ENCODE results near the gene DFFB. TPM values are rescaled to one million over a fixed set of nuclear protein-coding genes. Genes with fewer than 3 reads are reported as not detected.

The DFFB gene
- total RNA-seq, 1 donor from 2014 or later: 4.8 TPM

DNA sequence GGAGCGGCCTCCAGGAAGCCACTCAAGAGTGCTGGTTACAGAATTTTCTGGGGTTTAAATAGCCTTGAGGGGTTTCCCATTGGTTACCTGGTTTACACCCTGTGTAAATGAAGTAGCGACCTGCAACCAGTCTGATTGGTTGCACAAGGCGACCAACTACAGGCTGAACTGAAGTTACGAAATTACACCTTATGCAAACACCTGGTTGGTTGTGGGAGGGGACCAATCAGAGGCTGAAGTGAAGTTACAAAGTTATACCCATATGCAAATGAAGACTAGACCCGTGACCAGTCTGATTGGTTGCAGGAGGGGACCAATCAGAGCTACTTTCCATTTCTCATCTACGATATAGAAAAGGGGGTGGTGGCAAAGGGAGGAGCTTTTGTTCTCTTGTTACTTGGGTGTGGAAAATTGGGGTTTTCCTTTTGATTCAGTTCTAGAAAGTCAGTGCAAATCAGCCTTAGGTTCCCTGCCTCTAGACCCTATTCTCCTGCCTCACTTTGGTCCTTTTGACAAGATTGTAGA, 65.0 kb downstream of the DFFB start:
- H3K9me3 Mint-ChIP-seq: no peaks in the 10 kb centered on the region
- peaks cover 4% of the 10 kb centered on the region for H3K4me1 ChIP-seq
- H3F3A ChIP-seq (ENCODE audit: low read depth): no peaks in the 10 kb centered on the region
- no peak overlapping the region for H3K27ac Mint-ChIP-seq
- TF ChIP-seq EZH2 (IDR thresholded peaks at IDR 0.05) (no peak), EZH2phosphoT487 (IDR thresholded peaks at IDR 0.05) (no peak)
- TF ChIP-seq, protein P1, sequence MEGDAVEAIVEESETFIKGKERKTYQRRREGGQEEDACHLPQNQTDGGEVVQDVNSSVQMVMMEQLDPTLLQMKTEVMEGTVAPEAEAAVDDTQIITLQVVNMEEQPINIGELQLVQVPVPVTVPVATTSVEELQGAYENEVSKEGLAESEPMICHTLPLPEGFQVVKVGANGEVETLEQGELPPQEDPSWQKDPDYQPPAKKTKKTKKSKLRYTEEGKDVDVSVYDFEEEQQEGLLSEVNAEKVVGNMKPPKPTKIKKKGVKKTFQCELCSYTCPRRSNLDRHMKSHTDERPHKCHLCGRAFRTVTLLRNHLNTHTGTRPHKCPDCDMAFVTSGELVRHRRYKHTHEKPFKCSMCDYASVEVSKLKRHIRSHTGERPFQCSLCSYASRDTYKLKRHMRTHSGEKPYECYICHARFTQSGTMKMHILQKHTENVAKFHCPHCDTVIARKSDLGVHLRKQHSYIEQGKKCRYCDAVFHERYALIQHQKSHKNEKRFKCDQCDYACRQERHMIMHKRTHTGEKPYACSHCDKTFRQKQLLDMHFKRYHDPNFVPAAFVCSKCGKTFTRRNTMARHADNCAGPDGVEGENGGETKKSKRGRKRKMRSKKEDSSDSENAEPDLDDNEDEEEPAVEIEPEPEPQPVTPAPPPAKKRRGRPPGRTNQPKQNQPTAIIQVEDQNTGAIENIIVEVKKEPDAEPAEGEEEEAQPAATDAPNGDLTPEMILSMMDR (IDR thresholded peaks at IDR 0.05): no peak
- H3K4me3 Mint-ChIP-seq: no peak overlapping the region
- H3K9me3 ChIP-seq (ENCODE audit: low read depth): no peaks in the 10 kb centered on the region
- H2AFZ ChIP-seq (replicated peaks): no peak overlapping the region
- no peak overlapping the region for H3K4me3 ChIP-seq
- H3K4me2 ChIP-seq: no peak overlapping the region
- peaks cover 10% of the 10 kb centered on the region for H3K27me3 Mint-ChIP-seq (ENCODE audit: insufficient read depth, low read depth)
- no peak overlapping the region for H3K9ac ChIP-seq
- H3K27me3 ChIP-seq: no peaks in the 10 kb centered on the region
- H3K36me3 Mint-ChIP-seq: no peaks in the 10 kb centered on the region
- H3K36me3 ChIP-seq: no peaks in the 10 kb centered on the region
- H4K20me1 ChIP-seq (ENCODE audit: low read depth): no peaks in the 10 kb centered on the region
- peaks cover 16% of the 10 kb centered on the region for H3K4me1 Mint-ChIP-seq
- H3K79me2 ChIP-seq (ENCODE audit: low read depth): no peaks in the 10 kb centered on the region
- H3K27ac ChIP-seq: no peak overlapping the region
- DNase-seq (ENCODE audit: low spot score): no peak

GRCh38 chr1:3922851-3923250, 65.6 kb downstream of the DFFB start:
- Mint-ChIP-seq H3K9me3 (no peaks in the 10 kb centered on the region), H3K27me3 (ENCODE audit: insufficient read depth, low read depth) (peaks cover 13% of the 10 kb centered on the region), H3K36me3 (no peaks in the 10 kb centered on the region), H3K4me1 (peaks cover 16% of the 10 kb centered on the region), H3K27ac (no peak overlapping the region), H3K4me3 (no peak overlapping the region)
- no peaks in the 10 kb centered on the region for H4K20me1 ChIP-seq (ENCODE audit: low read depth)
- no peak overlapping the region for H3K4me3 ChIP-seq
- H3K4me2 ChIP-seq: no peak overlapping the region
- H3K79me2 ChIP-seq (ENCODE audit: low read depth): no peaks in the 10 kb centered on the region
- H3K4me1 ChIP-seq: peaks cover 4% of the 10 kb centered on the region
- no peaks in the 10 kb centered on the region for H3K9me3 ChIP-seq (ENCODE audit: low read depth)
- no peak overlapping the region for H3K9ac ChIP-seq
- no peak overlapping the region for H2AFZ ChIP-seq (replicated peaks)
- no peaks in the 10 kb centered on the region for H3K36me3 ChIP-seq
- no peak for DNase-seq (ENCODE audit: low spot score)
- no peaks in the 10 kb centered on the region for H3F3A ChIP-seq (ENCODE audit: low read depth)
- no peak overlapping the region for H3K27ac ChIP-seq
- no peak for TF ChIP-seq EZH2phosphoT487 (IDR thresholded peaks at IDR 0.05)
- TF ChIP-seq, protein P1 (IDR thresholded peaks at IDR 0.05): no peak
- TF ChIP-seq EZH2 (IDR thresholded peaks at IDR 0.05): no peak
- H3K27me3 ChIP-seq: no peaks in the 10 kb centered on the region

GRCh38 chr1:3923378-3924185, 66.3 kb downstream of the DFFB start:
- Histone ChIP-seq H3K36me3 (no peaks in the 10 kb centered on the region), H3K9ac (no peak overlapping the region)

More at GRCh38 chr1:3923378-3924185, 66.3 kb downstream of the DFFB start:
- DNase-seq (ENCODE audit: low spot score): no peak
- Mint-ChIP-seq H3K36me3 (no peaks in the 10 kb centered on the region), H3K27ac (peak overlapping the region; percentile 34), H3K4me1 (peaks cover 18% of the 10 kb centered on the region), H3K27me3 (ENCODE audit: insufficient read depth, low read depth) (peaks cover 17% of the 10 kb centered on the region), H3K9me3 (no peaks in the 10 kb centered on the region), H3K4me3 (no peak overlapping the region)
- Histone ChIP-seq H3F3A (ENCODE audit: low read depth) (peaks cover 2% of the 10 kb centered on the region), H3K79me2 (ENCODE audit: low read depth) (no peaks in the 10 kb centered on the region), H3K4me3 (no peak overlapping the region), H3K4me1 (peaks cover 4% of the 10 kb centered on the region), H2AFZ (replicated peaks) (no peak overlapping the region), H3K4me2 (no peak overlapping the region), H3K9me3 (ENCODE audit: low read depth) (no peaks in the 10 kb centered on the region), H3K27me3 (no peaks in the 10 kb centered on the region), H3K27ac (no peak overlapping the region), H4K20me1 (ENCODE audit: low read depth) (no peaks in the 10 kb centered on the region)
- TF ChIP-seq EZH2 (IDR thresholded peaks at IDR 0.05): no peak
- TF ChIP-seq, protein P1 (IDR thresholded peaks at IDR 0.05): no peak
- TF ChIP-seq EZH2phosphoT487 (IDR thresholded peaks at IDR 0.05): no peak

All from neural progenitor cell (in vitro differentiated cells).